Ishikawa (cell line): Measurements from ENCODE around the gene MRPS21.

Experiments used
- MAX ChIP-seq: IDR thresholded peaks from 2 replicates; pipeline ENCODE4 v1.6.1; 2012
- RAD21 ChIP-seq: IDR thresholded peaks from 2 replicates; pipeline ENCODE4 v1.6.1; 2012; ENCODE audit warnings: low read depth

GRCh38 chr1:150281221-150281757 is 12.4 kb upstream of the MRPS21 start:
- TF ChIP-seq RAD21 = peak; percentile 63
- TF ChIP-seq MAX = no peak
